ENCODE data around the gene LACRT.

GRCh38 chr12:54628186-54628846 is 6.4 kb downstream of the LACRT start:
- TF ChIP-seq CTCF (IDR thresholded peaks at IDR 0.05) = no peak
- no peak for TF ChIP-seq ZFX (IDR thresholded peaks at IDR 0.05; ENCODE audit: borderline replicate concordance)
